DND-41 (cell line): Measurements from ENCODE around the gene CHD9.

Experiments used
- ATAC-seq: fragments of 200-7000 bp; cut with Tn5 transposase; 3 replicates; pipeline ENCODE4 v1.9.1; 2021; ENCODE audit warnings: low read depth; ENCODE audit not compliant: insufficient read depth
- DNase-seq: peaks from one replicate; pipeline ENCODE4 v3.0.0-alpha.2; 2020
- H2AFZ ChIP-seq: 2 replicates; pipeline ENCODE4 v1.6.0; 2012; ENCODE audit warnings: low read depth, low read length
- H3K27ac ChIP-seq: 2 replicates; pipeline ENCODE4 v1.5.1; 2012; ENCODE audit warnings: low read length, inconsistent platforms
- H3K27me3 ChIP-seq: fragments of 200-600 bp; sonication (generic); 2 replicates; pipeline ENCODE4 v1.6.0; 2012; ENCODE audit warnings: low read length, mild to moderate bottlenecking, inconsistent platforms; ENCODE audit not compliant: insufficient read depth, poor library complexity
- H3K36me3 ChIP-seq: 2 replicates; pipeline ENCODE4 v1.5.1; 2012; ENCODE audit warnings: low read length, inconsistent platforms; ENCODE audit not compliant: insufficient read depth
- H3K4me1 ChIP-seq: 2 replicates; pipeline ENCODE4 v1.5.1; 2012; ENCODE audit warnings: mild to moderate bottlenecking, low read length; ENCODE audit not compliant: insufficient read depth
- H3K4me2 ChIP-seq: 2 replicates; pipeline ENCODE4 v1.6.0; 2012; ENCODE audit warnings: mild to moderate bottlenecking, moderate library complexity, low read length, inconsistent platforms; ENCODE audit not compliant: insufficient read depth
- H3K4me3 ChIP-seq, 2 experiments: fragments of 200-600 bp in 1 of 2; shearing (Covaris generic) in 1 of 2; 2 replicates each; pipeline ENCODE4 v1.5.1; 2012 to 2016; ENCODE audit warnings: inconsistent platforms in 2 of 2, low read length in 2 of 2, mild to moderate bottlenecking in 2 of 2, low read depth in 1 of 2, moderate library complexity in 1 of 2
- H3K79me2 ChIP-seq: 2 replicates; pipeline ENCODE4 v1.6.0; 2012; ENCODE audit warnings: low read length, inconsistent platforms; ENCODE audit not compliant: insufficient read depth
- H3K9ac ChIP-seq: 2 replicates; pipeline ENCODE4 v1.6.0; 2012; ENCODE audit warnings: low read depth, mild to moderate bottlenecking, inconsistent platforms, low read length, moderate library complexity
- H3K9me3 ChIP-seq: 2 replicates; pipeline ENCODE4 v1.5.1; 2012; ENCODE audit warnings: low read length, moderate library complexity, mild to moderate bottlenecking, inconsistent platforms; ENCODE audit not compliant: insufficient read depth, severe bottlenecking
- H4K20me1 ChIP-seq: 2 replicates; pipeline ENCODE4 v1.6.0; 2012; ENCODE audit warnings: low read length; ENCODE audit not compliant: insufficient read depth
- EZH2 ChIP-seq: IDR thresholded peaks from 3 replicates; pipeline ENCODE4 v1.6.1; 2012; ENCODE audit warnings: borderline replicate concordance, low read depth, mild to moderate bottlenecking, moderate library complexity, low read length, inconsistent platforms; ENCODE audit not compliant: severe bottlenecking
- TF ChIP-seq, protein P1 (sequence below): IDR thresholded peaks from 2 replicates; pipeline ENCODE4 v1.5.1; 2012; ENCODE audit warnings: borderline replicate concordance, low read length, moderate library complexity, mild to moderate bottlenecking; ENCODE audit not compliant: poor library complexity, severe bottlenecking; ENCODE audit errors: extremely low read depth

Gene CHD9

DNA sequence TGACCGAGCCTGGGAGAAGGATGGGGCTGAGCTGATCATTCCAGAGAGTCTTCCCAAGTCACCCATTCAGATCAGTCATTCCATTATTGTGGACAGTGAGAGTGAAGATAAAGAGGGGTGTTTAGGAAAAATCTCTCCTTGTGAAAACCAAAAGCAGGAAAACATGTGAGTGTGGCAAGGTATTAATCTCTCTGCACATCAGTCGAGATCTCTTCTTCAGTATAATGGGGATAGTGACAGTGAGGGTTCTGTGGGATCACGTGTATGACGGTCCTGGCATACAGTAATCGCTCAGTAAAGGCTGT is 35.4 kb downstream of the CHD9 start:
- no peak overlapping the region for H3K27ac ChIP-seq

DNA sequence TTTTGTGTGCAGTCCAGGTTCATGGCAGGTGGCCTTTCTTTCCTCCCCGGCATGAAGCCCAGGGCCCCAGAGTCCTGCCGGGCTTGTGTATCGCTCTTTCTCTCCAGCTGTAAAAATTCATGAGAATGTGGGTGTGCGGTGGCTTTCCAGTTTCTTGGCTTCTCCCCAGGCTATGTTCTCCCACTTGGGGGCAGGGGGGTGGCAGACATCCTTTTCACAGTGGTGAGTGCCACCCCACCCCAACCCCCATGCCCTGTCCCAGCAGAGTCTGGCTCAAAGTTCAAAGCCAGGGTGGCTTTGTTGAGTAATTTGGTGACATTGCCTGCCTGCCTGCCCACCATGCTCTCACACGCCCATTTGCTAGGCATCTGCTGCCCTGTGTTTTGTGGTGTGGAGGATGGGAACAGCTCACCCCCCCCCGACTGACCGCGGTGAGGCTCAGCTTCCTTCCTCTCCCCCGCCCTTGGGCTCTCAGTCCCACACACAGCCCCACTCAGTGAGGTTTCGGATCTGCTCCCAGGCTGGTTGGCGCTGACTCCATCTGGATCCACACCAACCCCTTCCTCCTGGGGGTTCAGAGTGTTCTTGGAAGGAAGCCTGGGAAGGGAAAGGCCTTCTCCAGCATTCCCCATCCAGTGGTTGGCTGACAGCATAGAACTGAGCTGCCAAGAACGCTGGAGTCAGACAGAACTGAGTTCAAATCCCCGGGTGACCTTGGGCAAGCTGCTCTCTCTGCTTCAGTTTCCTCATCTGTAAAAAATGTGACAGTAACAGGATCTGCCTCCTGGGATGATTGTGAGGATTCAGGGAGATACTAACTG is 36.0 kb downstream of the CHD9 start:
- Histone ChIP-seq H3K4me3 (no peak overlapping the region), H3K9ac (no peak overlapping the region), H3K27me3 (no peaks in the 10 kb centered on the region), H3K36me3 (0 out of 2 replicates have a peak, but pooled peaks cover 3% of the 10 kb centered on the region), H3K9me3 (no peaks in the 10 kb centered on the region), H3K79me2 (peaks cover 56% of the 10 kb centered on the region), H2AFZ (no peak overlapping the region), H3K27ac (no peak overlapping the region), H3K4me1 (no peaks in the 10 kb centered on the region), H4K20me1 (peaks cover 20% of the 10 kb centered on the region), H3K4me2 (no peak overlapping the region)
- no peak; the same call in 2 of the 3 replicates for ATAC-seq
- TF ChIP-seq, protein P1, sequence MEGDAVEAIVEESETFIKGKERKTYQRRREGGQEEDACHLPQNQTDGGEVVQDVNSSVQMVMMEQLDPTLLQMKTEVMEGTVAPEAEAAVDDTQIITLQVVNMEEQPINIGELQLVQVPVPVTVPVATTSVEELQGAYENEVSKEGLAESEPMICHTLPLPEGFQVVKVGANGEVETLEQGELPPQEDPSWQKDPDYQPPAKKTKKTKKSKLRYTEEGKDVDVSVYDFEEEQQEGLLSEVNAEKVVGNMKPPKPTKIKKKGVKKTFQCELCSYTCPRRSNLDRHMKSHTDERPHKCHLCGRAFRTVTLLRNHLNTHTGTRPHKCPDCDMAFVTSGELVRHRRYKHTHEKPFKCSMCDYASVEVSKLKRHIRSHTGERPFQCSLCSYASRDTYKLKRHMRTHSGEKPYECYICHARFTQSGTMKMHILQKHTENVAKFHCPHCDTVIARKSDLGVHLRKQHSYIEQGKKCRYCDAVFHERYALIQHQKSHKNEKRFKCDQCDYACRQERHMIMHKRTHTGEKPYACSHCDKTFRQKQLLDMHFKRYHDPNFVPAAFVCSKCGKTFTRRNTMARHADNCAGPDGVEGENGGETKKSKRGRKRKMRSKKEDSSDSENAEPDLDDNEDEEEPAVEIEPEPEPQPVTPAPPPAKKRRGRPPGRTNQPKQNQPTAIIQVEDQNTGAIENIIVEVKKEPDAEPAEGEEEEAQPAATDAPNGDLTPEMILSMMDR, result no peak
- TF ChIP-seq EZH2, result no peak
- no peak for DNase-seq

More for the DNA sequence above, 35.4 kb downstream of the CHD9 start:
- H3K4me1 ChIP-seq, result no peaks in the 10 kb centered on the region
- peaks cover 53% of the 10 kb centered on the region for H3K79me2 ChIP-seq
- H2AFZ ChIP-seq, result no peak overlapping the region
- no peak overlapping the region for H3K9ac ChIP-seq
- H3K4me2 ChIP-seq, result no peak overlapping the region
- no peak for ATAC-seq
- peaks cover 21% of the 10 kb centered on the region for H4K20me1 ChIP-seq
- no peaks in the 10 kb centered on the region for H3K27me3 ChIP-seq
- 0 out of 2 replicates have a peak, but pooled peaks cover 3% of the 10 kb centered on the region for H3K36me3 ChIP-seq
- DNase-seq, result no peak
- H3K4me3 ChIP-seq, result no peak overlapping the region
- TF ChIP-seq, protein P1, result no peak
- no peak for TF ChIP-seq EZH2
- no peaks in the 10 kb centered on the region for H3K9me3 ChIP-seq

DNA sequence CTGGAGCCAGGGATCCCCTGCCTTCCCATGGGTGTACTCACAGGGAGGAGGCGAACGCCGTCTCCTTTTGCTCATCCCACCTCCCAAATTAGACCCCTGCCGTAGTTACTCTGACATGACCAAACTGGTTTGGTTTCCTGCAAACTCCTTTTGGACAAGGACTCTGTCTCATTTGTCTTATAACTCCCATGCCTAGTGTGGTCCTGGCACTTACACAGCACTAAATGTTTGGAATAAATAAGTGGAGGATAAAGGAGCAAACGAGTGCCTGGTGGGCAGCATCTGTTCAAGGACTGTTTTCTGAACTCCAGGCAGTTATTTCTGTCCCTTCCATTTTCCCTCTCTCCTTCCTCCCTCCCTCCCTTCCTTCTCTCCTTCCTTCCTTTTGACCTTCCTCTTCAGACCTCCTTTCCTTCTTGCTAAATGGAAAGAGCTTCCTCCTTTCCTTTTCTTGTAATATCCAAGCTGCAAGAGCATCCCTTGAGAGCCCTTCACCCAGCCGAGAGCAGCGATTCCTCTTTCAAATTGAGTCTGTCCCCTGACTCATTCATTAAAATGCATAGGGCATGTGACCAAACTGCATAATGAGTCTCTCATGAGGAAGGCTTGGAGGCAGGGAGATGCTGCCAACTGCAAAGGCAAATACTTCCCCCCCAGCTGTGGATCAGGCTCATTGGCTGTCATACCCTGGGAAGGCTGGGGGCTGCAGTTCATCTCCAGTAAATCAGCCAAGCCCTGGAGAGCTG is 36.8 kb downstream of the CHD9 start:
- no peak overlapping the region for H3K4me2 ChIP-seq

More for the DNA sequence above, 36.8 kb downstream of the CHD9 start:
- Histone ChIP-seq H3K27me3 (no peaks in the 10 kb centered on the region), H3K36me3 (0 out of 2 replicates have a peak, but pooled peaks cover 3% of the 10 kb centered on the region), H3K9me3 (no peaks in the 10 kb centered on the region), H3K9ac (no peak overlapping the region), H2AFZ (no peak overlapping the region), H3K4me1 (no peaks in the 10 kb centered on the region), H3K4me3 (no peak overlapping the region), H3K27ac (no peak overlapping the region), H3K79me2 (peaks cover 60% of the 10 kb centered on the region), H4K20me1 (peaks cover 20% of the 10 kb centered on the region)
- ATAC-seq, result no peak
- no peak for TF ChIP-seq EZH2
- TF ChIP-seq, protein P1, result no peak
- DNase-seq, result no peak
